ENCODE measurements around the gene MB. TPM values are rescaled to one million over a fixed set of nuclear protein-coding genes. Genes with fewer than 3 reads are reported as not detected.
"Not testable (repeated sequence)": the region's sequence is repeated elsewhere in the genome, so short reads cannot be mapped to it uniquely, and the experiment has no call there.

MB gene
- under 1 TPM in 1 of 4 donors, not detected in 3; 0.21 TPM for polyA plus RNA-seq (ENCODE audit: insufficient read length in 4 of 4)

- no peak for DNase-seq (ENCODE audit: low read depth in 4 of 4, low spot score in 2 of 4)
Measured at GRCh38 chr22:35617137-35617755, at the start of gene MB. MB (minus strand) TSS chr22:35617329; CDS start chr22:35617257, 72 bp downstream.

DNA sequence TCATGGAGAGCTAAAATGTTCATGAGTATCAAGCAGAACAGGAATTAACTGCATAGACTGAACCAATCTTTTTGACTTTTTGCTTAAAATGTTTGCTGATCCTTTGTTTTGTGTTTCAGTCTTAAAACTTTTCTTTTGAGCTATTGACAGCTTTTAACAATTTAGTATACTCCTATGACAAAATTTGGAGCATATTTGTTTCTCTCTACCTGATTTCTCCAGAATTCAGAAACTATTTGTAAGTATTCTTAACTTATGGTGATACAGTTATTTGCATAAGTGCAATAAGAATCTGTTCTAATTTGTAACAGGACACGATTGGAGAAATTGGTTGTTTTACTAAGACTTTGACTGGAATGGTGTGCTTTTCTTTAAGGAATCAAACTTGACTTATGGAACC, 49.6 kb upstream of the MB start:
- DNase-seq (ENCODE audit: low read depth in 4 of 4, low spot score in 2 of 4): not testable (repeated sequence)

DNA sequence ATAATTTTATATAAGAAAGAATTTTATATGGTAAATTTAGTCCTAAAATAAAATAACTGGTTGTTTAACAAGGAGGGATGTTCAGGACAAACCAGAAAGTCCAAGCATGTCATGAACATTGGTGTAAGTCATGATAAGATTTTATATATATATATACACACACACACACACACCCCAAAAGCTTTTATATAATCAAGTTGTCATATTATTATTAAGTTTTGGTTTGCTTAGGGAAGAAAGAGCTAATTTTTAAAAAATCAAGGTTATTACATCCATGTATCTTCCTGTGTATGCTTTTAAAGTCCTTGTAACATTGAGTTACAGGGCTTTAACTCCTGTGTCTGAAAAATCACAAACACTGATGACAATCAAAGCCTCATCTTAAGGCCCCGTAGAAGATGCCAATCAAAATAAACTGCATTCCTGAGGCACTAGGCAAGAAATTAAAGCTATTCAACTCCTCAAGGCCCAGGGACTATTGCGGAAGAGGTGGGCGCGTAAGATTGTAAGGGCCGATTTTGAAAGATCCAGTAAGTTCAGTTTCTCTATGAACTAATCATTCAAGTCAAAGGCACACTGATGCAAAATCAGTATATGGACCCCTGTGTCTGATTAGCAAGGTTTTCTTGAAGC, 47.9 kb upstream of the MB start:
- DNase-seq (ENCODE audit: low read depth in 4 of 4, low spot score in 2 of 4): no peak

- no peak for DNase-seq (ENCODE audit: low read depth in 4 of 4, low spot score in 2 of 4)
Measured at GRCh38 chr22:35663371-35663770, 46.2 kb upstream of the MB start.

DNA sequence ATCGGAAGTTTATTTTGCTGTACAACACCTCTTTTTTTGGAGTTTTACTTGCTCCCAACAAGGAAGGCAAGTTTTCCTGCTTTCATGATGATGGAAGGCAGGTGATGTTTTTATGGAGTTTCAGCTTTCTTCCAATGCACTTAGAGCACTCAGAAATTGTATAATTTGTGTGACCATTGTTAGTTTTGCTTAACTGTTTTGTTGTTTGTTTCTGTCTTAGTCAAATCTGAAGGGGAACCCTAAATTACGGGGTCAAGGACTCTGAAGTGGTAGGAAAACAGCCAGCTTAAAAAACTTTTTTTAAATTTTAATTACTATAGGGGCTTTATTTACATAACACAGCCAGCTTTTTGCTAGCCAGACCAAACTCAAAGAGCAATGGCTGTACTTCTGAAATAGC, 45.8 kb upstream of the MB start:
- DNase-seq (ENCODE audit: low read depth in 4 of 4, low spot score in 2 of 4): peak in 1 of 4 donors; percentile 36

- DNase-seq (ENCODE audit: low read depth in 4 of 4, low spot score in 2 of 4): no peak
Measured at GRCh38 chr22:35661464-35661863, 44.3 kb upstream of the MB start.

- DNase-seq (ENCODE audit: low read depth in 4 of 4, low spot score in 2 of 4): no peak
Measured at GRCh38 chr22:35660291-35661127, 43.4 kb upstream of the MB start.

GRCh38 chr22:35657571-35658312, 40.6 kb upstream of the MB start:
- DNase-seq (ENCODE audit: low read depth in 4 of 4, low spot score in 2 of 4): no peak

GRCh38 chr22:35656284-35656752, 39.2 kb upstream of the MB start:
- DNase-seq (ENCODE audit: low read depth in 4 of 4, low spot score in 2 of 4): no peak

DNA sequence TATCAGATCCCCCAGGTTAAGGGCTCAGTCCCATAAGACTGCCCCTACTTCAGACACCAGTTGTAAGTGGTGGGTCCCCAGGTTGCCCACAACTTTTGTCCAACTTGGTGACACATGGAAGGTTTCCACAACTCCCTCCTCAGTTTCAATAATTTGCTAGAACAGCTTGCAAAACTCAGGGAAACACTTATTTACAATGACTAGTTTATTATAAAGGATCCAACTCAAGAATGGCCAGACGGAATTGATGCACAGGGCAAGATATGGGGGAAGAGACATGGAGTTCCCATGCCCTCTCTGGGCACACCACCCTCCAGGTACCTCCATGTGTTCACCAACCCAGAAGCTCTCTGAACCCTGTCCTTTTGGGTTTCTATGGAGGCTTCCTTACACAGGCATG, 36.7 kb upstream of the MB start:
- no peak for DNase-seq (ENCODE audit: low read depth in 4 of 4, low spot score in 2 of 4)

DNA sequence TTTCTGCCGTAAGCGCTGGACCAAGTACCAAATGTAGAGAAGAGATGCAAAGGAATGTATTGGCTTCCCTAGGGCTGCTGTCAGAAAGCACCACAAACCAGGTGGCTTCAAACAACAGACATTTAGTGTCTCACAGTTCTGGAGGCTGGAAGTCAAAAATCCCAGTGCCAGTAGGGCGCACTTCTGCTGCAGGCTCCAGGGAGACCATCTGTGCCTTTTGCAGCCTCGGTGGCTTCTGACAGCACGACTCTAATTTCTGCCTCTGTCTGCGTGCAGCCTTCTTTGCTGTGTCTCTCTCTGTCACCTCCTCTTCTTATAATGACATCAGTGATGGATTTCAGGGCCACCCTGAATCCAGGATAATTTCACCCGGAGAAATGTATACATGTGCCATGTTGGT, 34.0 kb upstream of the MB start:
- DNase-seq (ENCODE audit: low read depth in 4 of 4, low spot score in 2 of 4): no peak

DNA sequence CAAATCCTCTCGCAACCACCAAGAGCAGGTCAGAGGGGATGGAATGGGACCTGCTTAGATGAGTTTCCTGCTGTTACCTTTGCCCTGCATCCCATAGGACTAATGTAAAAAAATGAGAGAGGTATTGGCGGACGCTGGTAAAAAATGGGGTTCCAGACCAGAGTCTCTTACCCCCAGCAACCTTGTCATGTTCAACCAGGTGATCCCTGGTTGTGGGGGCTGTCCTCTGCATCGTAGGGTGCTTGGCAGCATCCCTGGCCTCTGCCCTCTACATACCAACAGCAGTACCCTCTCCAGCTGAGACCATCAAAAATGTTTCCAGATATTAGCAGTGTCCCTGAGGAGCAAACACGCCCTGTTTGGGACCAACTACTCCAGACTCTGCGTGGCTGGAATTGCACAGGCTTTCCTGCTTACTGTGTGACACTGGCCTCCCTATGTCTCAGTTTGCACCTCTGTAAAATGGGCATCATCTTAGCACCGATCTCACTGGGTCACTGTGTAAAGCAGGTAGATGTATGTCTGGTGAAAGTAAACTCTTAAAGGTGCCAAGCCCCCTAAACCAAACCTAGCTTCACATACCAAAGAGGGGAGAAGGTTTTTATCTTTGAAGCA, 32.6 kb upstream of the MB start:
- DNase-seq (ENCODE audit: low read depth in 4 of 4, low spot score in 2 of 4): no peak

GRCh38 chr22:35649026-35649553, 32.0 kb upstream of the MB start:
- DNase-seq (ENCODE audit: low read depth in 4 of 4, low spot score in 2 of 4): no peak

- DNase-seq (ENCODE audit: low read depth in 4 of 4, low spot score in 2 of 4): no peak
Measured at GRCh38 chr22:35648066-35649025, 31.2 kb upstream of the MB start, which contains the start of gene APOL6. APOL6 (plus strand) TSS chr22:35648446; CDS start chr22:35656426, 7,980 bp downstream.

- no peak for DNase-seq (ENCODE audit: low read depth in 4 of 4, low spot score in 2 of 4)
Measured at GRCh38 chr22:35645646-35646045, 28.5 kb upstream of the MB start.

- DNase-seq (ENCODE audit: low read depth in 4 of 4, low spot score in 2 of 4): no peak
Measured at GRCh38 chr22:35643991-35644390, 26.9 kb upstream of the MB start.

- DNase-seq (ENCODE audit: low read depth in 4 of 4, low spot score in 2 of 4): no peak
Measured at GRCh38 chr22:35642305-35642741, 25.2 kb upstream of the MB start.

DNA sequence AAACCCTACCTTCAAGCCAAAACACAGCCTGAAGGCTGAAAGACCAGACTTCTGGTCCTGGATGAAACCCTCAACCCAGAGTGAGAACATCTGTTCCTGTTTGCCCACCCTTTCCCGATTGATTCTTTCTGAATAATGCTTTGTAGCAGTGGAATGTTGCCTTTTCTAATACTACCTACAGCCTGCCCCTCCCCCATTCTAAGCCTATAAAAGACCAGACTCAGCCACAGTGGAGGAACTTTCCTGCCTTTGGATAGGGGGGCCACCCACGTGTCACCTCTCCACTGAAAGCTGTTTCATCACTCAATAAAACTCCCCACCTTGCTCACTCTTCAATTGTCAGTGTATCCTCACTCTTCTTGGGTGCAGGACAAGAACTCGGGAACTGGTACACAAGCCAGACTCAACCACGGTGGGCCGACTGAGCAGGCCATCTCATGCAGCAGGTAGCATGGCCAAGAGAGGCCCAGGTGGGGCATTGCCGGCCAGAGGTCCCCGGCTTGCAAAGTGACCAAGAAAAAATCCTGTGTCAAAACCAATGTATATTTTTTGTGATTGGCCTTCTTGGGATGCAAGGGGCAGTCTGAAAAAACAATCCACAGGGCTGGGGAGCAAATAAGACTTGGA, 24.5 kb upstream of the MB start:
- DNase-seq (ENCODE audit: low read depth in 4 of 4, low spot score in 2 of 4): no peak
